RWPE1 (cell line): Measurements from ENCODE around the gene CYP3A7.
"Not testable (repeated sequence)": the region's sequence is repeated elsewhere in the genome, so short reads cannot be mapped to it uniquely, and the experiment has no call there.

Experiments used
- CTCF ChIA-PET: fragments of 350-600 bp; sonication (Branson Sonifier 250); formaldehyde crosslinking; extraction: SDS; loops from one replicate; lab custom pipeline; 2021; lab: Yijun Ruan, JAX
- POLR2A ChIA-PET: fragments of 400-600 bp; formaldehyde crosslinking; extraction: SDS; loops from one replicate; lab custom pipeline; 2020; ENCODE audit warnings: antibody characterized with exemption; ENCODE audit not compliant: low non-redundant PET; lab: Yijun Ruan, JAX
- DNase-seq: peaks from one replicate; pipeline ENCODE4 v3.0.0; 2012; ENCODE audit warnings: low spot score
- H3K27ac ChIP-seq: fragments of 450-650 bp; 2 replicates; pipeline ENCODE4 v1.5.1; 2017
- TF ChIP-seq, protein P1 (sequence below): fragments of 450-650 bp; conservative IDR thresholded peaks from 2 replicates; pipeline ENCODE4 v1.5.1; 2017; ENCODE audit warnings: low read depth, mild to moderate bottlenecking

Gene CYP3A7

DNA sequence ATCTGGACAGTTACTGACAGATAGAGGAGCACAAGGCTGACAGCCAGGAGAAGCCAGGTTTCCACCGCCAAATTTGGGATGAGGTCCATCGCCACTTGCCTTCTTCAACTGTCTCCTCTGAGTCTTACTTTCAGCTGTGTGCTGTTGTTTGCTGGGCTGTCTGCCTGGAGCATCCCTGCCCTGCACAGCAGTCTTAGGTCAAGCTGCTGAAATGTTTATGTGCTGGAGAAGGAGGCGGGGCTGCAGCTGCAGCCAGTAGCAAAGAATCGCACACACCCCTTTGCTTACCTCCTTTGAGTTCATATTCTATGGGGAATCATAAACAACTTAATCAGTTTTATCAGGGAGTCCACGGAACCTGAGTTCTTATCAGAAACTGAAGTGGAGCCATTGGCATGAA, 35.0 kb downstream of the CYP3A7 start:
- TF ChIP-seq, protein P1, sequence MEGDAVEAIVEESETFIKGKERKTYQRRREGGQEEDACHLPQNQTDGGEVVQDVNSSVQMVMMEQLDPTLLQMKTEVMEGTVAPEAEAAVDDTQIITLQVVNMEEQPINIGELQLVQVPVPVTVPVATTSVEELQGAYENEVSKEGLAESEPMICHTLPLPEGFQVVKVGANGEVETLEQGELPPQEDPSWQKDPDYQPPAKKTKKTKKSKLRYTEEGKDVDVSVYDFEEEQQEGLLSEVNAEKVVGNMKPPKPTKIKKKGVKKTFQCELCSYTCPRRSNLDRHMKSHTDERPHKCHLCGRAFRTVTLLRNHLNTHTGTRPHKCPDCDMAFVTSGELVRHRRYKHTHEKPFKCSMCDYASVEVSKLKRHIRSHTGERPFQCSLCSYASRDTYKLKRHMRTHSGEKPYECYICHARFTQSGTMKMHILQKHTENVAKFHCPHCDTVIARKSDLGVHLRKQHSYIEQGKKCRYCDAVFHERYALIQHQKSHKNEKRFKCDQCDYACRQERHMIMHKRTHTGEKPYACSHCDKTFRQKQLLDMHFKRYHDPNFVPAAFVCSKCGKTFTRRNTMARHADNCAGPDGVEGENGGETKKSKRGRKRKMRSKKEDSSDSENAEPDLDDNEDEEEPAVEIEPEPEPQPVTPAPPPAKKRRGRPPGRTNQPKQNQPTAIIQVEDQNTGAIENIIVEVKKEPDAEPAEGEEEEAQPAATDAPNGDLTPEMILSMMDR = no peak
- CTCF ChIA-PET = interaction anchor here (0.6 kb wide), 1 partner anchor 141 kb away, joined by 4 read pairs; no protein-coding TSS in a partner anchor
- POLR2A ChIA-PET = no interaction called here
- no peak for DNase-seq
- H3K27ac ChIP-seq = no peak overlapping the region

DNA sequence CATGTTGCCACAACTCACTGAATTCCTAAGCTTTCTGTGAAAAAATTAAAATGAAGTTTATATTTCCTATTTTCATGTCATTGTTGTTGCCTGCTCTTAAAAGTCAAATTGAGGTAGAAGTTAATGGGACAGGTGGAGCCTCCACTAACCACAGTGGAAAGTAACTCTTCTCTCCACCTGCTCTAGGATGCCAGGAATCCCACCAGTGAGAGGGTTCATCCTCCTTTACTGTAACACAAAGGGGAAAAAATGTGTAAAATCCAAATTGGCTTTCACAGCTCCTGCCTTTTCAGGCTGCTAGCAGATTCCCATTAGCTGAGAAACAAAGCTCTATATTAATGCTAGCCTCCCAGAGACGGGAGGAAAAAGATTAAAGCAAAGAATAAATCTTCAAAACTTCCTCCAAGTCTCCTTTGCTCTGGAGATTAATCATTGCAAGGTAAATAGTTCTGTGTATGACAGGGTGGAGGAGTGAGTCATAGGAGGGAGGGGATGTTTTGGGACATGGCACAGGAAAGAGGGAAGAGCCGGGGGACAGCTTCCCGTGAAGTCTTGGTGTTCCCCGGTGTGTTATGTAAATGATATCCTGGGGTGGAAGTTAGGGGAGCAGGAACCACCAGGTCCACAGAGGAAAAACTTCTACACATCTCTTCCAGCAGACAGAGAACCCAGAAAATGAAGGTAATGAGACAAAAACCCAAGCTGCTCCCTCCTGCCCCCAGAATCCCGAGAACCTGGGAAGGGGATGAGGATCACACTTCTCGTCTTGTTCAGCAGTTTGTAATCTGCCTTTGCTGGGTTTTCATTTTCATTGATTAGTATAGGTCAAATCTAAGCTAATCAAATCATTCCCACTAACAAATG, 35.9 kb downstream of the CYP3A7 start:
- DNase-seq, H3K27ac ChIP-seq, POLR2A ChIA-PET: not testable (repeated sequence)
- CTCF ChIA-PET = interaction anchor here (0.6 kb wide), 3 partner anchors 65 to 142 kb away, joined by 3 to 4 read pairs (median 4); no protein-coding TSS in a partner anchor

DNA sequence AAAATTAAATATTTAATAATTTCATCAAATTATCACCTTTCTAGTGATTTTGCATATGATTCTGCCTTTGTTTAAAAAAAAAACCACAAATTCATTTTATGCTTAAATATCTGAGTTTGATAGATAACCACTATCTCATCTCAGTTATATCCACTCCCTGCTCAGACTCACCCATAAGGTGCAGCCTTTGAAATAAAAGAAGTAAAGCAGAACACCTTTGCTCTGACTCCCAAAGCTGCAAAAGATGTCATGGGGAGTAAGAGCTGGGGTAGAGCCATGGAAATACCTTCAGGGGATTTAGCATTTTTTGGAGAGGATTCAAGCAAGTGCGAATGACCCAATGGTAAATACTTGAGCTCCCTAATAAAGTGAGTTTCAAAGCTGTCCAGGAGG, 40.1 kb downstream of the CYP3A7 start:
- H3K27ac ChIP-seq = no peak overlapping the region
- CTCF ChIA-PET = no interaction called here
- TF ChIP-seq, protein P1 = no peak
- POLR2A ChIA-PET = no interaction called here
- DNase-seq = no peak

DNA sequence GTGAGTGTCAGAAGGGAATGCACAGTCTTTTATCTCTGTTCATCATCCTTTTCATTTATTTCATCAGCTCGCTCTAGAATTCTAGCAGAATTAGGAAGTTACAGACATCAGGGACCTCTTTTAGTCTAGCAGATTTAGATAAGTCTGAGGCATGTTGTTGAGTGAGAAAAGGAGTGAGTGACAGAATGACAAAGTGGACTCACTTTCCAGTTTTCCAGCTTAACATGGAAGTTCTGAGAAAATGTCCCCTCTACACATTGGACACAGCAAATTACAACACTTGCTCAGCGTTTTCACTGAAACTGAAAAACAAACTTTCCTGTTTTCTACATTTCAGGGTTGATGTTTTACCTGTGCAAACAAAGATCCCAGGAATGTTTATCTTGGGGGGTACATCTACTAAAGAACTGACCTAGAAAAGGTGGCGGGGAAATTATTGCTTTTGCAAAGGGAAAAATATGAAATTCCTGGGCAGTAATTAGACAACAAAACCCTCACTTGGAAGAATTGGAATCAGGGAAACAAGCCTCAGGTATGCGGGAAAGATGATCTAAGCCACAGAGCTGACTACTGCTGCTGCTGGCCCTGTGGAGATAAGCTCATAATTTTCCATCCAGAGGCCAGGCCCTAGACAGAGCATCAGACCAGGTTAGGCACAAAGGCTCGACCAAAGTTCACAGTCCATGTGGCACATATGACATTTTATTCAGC, 40.6 kb downstream of the CYP3A7 start:
- H3K27ac ChIP-seq = no peak overlapping the region
- TF ChIP-seq, protein P1 = no peak
- no peak for DNase-seq
- ChIA-PET POLR2A (no interaction called here), CTCF (no interaction called here)

DNA sequence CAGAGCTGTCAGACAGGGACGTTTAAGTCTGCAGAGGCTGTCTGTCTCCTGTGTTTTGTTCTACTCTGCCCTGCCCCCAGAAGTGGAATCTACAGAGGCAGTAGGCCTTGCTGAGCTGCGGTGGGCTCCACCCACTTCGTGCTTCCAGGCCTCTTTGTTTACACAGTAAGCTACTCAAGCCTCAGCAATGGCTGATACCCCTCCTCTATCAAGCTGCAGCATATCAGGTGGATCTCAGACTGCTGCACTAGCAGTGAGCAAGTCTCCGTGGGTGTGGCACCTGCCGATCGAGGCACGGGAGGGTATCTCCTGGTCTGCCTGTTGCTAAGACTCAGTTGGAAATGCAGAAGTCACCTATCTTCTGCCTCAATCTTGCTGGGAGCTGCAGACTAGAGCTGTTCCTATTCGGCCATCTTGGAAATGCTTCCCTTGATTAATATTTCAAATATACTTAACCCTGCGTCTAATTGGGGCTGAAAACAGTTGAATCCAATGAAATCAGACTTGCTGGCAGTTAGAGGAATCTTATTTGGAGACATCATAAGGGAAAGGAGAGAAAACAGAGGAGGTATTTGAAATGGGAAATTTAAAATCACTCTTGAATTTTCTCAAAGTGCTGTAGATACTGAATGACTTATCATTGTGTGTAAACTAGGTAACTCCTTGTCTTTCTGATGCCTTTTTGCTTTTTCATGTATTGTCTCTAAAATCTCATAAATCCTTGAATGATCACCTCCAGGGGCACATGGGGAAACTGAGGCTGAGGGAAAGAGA, 41.4 kb downstream of the CYP3A7 start:
- CTCF ChIA-PET = interaction anchor here (0.5 kb wide), 1 partner anchor 225 kb away, joined by 3 read pairs; no protein-coding TSS in a partner anchor
- DNase-seq = no peak
- H3K27ac ChIP-seq = no peak overlapping the region
- TF ChIP-seq, protein P1 = no peak
- POLR2A ChIA-PET = no interaction called here

DNA sequence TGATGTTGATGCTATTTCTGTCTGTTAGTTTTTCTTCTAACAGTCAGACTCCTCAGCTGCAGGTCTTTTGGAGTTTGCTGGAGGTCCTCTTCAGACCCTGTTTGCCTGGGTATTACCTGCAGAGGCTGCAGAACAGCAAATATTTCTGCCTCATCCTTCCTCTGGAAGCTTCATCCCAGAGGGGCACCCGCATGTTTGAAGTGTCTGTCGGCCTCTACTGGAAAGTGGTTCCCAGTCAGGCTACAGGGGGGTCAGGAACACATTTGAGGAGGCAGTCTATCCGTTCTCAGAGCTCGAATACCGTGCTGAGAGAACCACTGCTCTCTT, 41.9 kb downstream of the CYP3A7 start:
- CTCF ChIA-PET = interaction anchor here (0.5 kb wide), 1 partner anchor 225 kb away, joined by 3 read pairs; no protein-coding TSS in a partner anchor
- H3K27ac ChIP-seq = no peak overlapping the region
- POLR2A ChIA-PET = no interaction called here
- no peak for DNase-seq
- TF ChIP-seq, protein P1 = no peak

DNA sequence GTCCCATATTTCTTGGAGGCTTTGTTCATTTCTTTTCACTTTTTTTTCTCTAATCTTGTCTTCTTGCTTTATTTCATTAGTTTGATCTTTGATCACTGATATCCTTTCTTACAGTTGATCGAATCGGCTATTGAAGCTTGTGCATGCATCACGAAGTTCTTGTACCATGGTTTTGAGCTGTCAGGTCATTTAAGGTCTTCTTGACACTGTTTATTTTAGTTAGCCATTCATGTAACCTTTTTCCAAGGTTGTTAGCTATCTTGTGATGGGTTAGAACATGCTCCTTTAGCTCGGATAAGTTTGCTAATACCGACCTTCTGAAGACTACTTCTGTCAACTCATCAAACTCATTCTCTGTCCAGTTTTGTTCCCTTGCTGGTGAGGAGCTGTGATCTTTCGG, 42.4 kb downstream of the CYP3A7 start:
- H3K27ac ChIP-seq, DNase-seq, POLR2A ChIA-PET, CTCF ChIA-PET: not testable (repeated sequence)

DNA sequence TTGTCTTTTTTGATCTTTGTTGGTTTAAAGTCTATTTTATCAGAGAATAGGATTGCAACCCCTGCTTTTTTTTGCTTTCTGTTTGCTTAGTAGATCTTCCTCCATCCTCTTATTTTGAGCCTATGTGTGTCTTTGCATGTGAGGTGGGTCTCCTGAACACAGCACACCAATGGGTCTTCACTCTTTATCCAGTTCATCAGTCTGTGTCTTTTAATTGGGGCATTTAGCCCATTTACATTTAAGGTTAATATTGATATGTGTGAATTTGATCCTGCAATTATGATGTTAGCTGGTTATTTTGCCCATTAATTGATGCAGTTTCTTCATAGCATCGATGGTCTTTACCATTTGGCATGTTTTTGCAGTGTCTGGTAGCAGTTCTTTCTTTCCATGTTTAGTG, 43.3 kb downstream of the CYP3A7 start:
- DNase-seq, POLR2A ChIA-PET, CTCF ChIA-PET, H3K27ac ChIP-seq: not testable (repeated sequence)

DNA sequence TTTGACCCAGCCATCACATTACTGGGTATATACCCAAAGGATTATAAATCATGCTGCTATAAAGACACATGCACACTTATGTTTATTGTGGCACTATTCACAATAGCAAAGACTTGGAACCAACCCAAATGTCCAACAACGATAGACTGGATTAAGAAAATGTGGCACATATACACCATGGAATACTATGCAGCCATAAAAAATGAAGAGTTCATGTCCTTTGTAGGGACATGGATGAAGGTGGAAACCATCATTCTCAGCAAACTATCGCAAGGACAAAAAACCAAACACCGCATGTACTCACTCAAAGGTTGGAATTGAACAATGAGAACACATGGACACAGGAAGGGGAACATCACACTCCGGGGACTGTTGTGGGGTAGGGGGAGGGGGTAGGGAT, 44.1 kb downstream of the CYP3A7 start:
- CTCF ChIA-PET, H3K27ac ChIP-seq, POLR2A ChIA-PET, DNase-seq: not testable (repeated sequence)

DNA sequence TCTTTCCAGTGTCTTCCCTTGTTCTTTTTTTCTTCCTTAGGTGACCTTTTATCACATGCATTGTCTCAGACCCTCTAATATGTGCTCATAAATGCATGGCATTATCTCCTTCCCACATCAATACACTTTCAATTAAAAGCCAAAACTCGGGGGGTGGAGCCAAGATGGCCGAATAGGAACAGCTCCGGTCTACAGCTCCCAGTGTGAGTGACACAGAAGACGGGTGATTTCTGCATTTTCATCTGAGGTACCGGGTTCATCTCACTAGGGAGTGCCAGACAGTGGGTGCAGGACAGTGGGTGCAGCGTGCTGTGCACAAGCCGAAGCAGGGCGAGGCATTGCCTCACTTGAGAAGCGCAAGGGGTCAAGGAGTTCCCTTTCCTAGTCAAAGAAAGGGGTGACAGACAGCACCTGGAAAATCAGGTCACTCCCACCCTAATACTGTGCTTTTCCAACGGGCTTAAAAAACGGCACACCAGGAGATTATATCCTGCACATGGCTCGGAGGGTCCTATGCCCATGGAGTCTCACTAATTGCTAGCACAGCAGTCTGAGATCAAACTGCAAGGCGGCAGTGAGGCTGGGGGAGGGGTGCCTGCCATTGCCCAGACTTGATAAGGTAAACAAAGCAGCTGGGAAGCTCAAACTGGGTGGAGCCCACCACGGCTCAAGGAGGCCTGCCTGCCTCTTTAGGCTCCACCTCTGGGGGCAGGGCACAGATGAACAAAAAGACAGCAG, 49.0 kb downstream of the CYP3A7 start:
- DNase-seq, CTCF ChIA-PET, H3K27ac ChIP-seq, POLR2A ChIA-PET: not testable (repeated sequence)
